ENCODE measurements around the gene NSRP1.
"Not testable (repeated sequence)": the region's sequence is repeated elsewhere in the genome, so short reads cannot be mapped to it uniquely, and the experiment has no call there.

Gene NSRP1

DNA sequence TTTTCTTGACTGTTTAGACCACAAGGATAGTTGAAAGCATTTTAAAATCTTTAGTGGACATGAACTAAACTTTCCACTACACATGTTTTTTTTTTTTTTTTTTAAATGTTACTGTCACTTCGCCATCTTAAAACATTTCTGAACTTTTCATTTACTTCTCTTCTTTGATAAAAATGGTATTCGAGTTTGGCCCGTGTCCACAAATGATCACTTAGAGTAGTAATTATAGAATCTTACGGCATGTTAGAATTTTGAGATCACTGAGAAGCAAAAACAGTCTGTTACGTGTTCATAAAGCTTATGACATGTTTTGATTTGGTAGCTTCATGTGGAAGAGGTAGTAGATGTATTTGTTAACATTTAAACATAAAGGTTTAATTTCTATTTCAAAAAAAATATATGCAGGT lies 1.1 kb downstream of the NSRP1 start:
- in situ Hi-C loops (cut with HindIII; ENCODE audit: low sequenced_read_pairs) = no loop called here

DNA sequence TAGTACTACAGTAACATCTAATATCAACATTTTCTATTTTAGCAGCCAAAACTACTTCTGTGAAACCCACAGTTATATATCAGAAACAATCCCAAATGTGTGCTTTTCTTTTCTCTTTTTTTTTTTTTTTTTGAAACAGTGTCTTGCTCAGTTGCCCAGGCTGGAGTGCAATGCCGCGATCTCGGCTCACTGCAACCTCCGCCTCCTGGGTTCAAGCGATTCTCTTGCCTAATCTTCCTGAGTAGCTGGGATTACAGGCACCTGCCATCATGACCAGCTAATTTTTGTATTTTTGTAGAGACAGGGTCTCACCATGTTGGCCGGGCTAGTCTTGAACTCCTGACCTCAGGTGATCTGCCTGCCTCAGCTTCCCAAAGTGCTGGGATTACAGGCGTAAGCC lies 2.0 kb downstream of the NSRP1 start:
- in situ Hi-C loops (cut with HindIII; ENCODE audit: low sequenced_read_pairs) = not testable (repeated sequence)

DNA sequence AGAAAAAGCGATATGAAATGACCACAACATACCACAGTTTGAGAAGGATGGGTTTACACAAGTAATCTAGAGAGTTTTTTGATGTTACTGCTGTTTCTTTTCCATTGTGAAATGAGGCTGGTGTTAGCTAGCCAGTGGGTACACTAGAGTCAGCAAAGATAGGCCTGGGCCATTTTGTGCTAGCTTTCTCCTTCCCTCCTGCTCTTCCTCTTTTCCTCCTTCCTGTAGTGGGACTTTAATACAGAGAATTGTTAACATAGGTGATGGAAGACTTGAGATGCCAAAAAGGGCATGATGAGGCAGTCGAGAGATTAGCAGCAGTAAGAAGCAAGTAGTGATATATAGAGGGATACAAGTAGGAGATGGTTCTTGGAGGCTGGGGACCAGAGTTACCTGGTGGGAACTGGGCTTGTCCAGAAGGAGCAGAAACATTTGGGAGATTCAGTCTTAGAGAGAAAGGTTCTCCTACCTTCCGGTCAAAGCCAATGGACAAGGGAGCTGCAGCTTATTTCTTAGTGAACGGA lies 7.7 kb downstream of the NSRP1 start:
- in situ Hi-C loops (cut with HindIII; ENCODE audit: low sequenced_read_pairs) = no loop called here

GRCh38 chr17:30130121-30130520 lies 13.5 kb downstream of the NSRP1 start:
- in situ Hi-C loops (cut with HindIII; ENCODE audit: low sequenced_read_pairs) = no loop called here

DNA sequence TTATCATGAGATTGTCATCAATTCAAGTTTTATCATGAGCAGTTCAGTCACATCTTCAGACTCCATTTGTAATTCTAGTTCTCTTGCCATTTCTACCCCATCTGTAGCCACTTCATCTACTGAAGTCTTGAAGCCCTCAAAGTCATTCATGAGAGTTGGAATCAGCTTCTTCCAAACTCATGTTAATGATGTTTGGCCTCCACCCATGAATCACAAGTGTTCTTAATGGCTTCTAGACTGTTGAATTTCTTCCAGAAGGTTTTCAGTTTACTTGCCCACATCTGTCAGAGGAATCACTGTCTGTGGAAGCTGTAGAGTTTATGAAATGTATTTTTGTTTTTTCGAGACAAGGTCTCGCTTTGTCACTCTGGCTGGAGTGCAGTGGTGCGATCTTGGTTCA lies 16.0 kb downstream of the NSRP1 start:
- in situ Hi-C loops (cut with HindIII; ENCODE audit: low sequenced_read_pairs) = no loop called here

GRCh38 chr17:30133197-30133596 lies 16.6 kb downstream of the NSRP1 start:
- in situ Hi-C loops (cut with HindIII; ENCODE audit: low sequenced_read_pairs) = no loop called here

DNA sequence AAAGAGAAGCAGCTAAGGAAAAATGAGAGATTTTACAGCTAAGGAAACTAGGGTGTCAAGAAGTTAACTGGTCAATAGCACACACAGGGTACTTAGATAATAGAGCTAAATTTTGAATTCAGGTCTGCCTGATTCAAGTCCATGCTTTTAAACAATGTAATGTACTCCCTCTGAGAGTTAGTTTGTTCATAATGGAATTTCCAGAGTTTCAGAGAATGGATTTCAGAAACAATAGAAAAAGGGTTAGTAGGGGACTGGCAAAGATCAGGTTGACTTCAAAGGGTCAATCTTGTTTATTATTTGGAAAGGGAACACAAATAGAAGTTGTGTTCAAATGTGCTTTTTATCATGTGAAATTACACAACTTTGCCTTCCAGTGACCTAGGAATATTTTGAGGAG lies 17.9 kb downstream of the NSRP1 start:
- in situ Hi-C loops (cut with HindIII; ENCODE audit: low sequenced_read_pairs) = no loop called here

DNA sequence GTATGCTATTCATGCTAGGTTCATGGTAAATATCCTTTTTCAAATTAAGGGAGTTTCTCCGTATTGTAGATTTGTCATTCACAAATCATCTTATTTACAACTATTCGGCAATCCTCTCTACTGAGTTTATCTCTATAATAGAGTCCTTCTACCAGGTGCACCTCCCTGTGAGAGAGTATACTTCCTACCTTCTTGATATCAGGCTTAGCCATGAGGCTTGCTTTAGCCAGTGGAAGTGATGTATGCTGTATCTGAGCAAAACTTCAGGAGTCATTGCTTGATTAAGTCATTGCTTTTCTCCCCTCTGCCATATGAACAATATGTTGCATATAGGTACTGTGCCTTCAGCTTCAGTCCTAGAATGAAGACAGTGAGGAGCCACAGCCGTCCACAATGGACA lies 20.5 kb downstream of the NSRP1 start:
- in situ Hi-C loops (cut with HindIII; ENCODE audit: low sequenced_read_pairs) = no loop called here

GRCh38 chr17:30147860-30148259 lies 31.2 kb downstream of the NSRP1 start:
- in situ Hi-C loops (cut with HindIII; ENCODE audit: low sequenced_read_pairs) = not testable (repeated sequence)

GRCh38 chr17:30148376-30148775 lies 31.8 kb downstream of the NSRP1 start:
- in situ Hi-C loops (cut with HindIII; ENCODE audit: low sequenced_read_pairs) = no loop called here

GRCh38 chr17:30151471-30151870 lies 34.9 kb downstream of the NSRP1 start:
- in situ Hi-C loops (cut with HindIII; ENCODE audit: low sequenced_read_pairs) = no loop called here

GRCh38 chr17:30153463-30153862 lies 36.8 kb downstream of the NSRP1 start:
- in situ Hi-C loops (cut with HindIII; ENCODE audit: low sequenced_read_pairs) = no loop called here

DNA sequence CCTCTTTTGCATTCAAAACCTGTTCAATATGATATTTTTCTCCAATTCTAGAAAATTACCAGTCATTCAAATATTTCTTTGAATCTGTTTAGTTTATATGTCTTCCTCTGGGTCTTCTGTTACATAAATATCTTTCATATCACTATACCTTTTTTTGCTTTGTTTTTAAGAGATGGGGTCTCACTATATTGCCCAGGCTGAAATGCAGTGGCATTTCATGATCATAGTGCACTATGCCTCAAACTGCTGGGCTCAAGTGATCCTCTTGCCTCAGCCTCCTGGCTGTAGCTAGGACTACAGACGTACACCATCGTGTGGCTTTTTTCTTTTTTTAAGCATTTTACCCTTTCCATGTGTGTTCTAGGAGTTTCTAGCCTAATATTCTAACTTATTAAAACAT lies 38.8 kb downstream of the NSRP1 start:
- in situ Hi-C loops (cut with HindIII; ENCODE audit: low sequenced_read_pairs) = no loop called here

- in situ Hi-C loops (cut with HindIII; ENCODE audit: low sequenced_read_pairs) = no loop called here
Observed at GRCh38 chr17:30158896-30159625, 42.4 kb downstream of the NSRP1 start.

DNA sequence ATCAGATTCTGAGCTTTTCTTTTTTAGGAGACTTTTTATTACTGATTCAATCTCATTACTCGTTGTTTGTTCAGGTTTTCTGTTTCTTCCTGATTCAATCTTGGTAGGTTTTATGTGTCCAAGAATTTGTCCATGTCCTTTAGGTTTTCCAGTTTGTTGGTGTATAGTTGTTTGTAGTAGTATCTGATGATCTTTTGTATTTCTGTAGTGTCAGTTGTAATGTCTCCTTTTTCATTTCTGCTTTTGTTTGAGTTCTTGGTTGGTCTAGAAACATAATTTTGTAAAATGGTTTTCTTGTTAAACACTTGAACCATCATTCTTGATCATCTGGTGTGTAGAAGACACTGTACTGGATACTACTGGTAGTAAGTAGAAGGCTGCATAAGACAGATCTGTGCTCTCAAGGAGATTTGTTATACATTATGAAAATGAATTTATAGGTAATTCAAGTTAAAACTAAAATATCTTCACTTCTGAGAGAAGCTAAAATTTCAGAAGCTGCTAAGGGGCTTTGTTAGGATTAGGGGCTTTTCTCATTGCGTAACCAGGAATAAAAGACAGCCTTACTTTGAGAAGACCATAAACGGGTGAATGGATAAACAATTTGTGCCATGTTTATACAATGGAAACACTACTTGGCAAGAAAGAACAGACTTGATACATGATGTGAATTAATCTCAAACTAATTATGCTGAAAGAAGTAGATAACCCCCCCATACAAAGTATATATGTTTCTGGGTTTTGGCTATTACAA lies 44.0 kb downstream of the NSRP1 start:
- in situ Hi-C loops (cut with HindIII; ENCODE audit: low sequenced_read_pairs) = no loop called here

DNA sequence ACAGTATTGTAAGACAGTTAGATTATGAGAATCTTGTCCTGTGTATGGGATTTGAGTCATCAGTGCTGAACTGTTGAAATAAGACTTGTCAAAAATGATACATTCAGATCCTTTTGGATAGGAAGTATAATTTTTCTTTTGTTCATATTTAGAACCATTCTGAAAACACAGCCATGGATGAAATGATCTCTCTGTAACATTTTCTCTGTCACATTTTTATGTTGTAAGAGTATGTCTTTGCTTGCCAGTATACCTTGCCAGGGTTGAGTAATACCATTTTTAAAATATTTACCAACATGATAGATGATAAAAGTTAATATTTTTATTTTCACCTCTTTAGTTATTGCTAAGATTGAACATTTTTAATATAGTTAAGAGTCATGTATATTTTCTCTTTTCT lies 45.0 kb downstream of the NSRP1 start:
- in situ Hi-C loops (cut with HindIII; ENCODE audit: low sequenced_read_pairs) = no loop called here

GRCh38 chr17:30164531-30164930 lies 47.9 kb downstream of the NSRP1 start:
- in situ Hi-C loops (cut with HindIII; ENCODE audit: low sequenced_read_pairs) = no loop called here

DNA sequence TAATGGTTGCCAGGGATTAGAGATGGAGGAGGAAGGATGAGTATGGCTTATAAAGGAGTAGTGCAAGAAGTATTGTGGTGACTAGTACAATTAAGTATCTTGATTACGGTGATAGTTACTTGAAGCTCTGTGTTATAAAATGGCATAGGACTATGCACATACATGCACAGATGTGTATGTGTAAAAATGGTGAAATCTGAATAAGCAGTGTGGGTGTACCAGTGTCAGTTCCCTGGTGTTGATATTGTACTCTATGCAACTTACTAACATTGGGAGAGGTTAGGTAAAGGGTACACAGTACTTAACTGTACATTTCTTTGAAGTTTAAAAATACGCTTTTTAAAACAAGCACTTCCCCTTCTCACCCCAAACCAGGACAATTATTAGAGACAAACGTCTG lies 48.5 kb downstream of the NSRP1 start:
- in situ Hi-C loops (cut with HindIII; ENCODE audit: low sequenced_read_pairs) = no loop called here

GRCh38 chr17:30165960-30166359 lies 49.3 kb downstream of the NSRP1 start:
- in situ Hi-C loops (cut with HindIII; ENCODE audit: low sequenced_read_pairs) = no loop called here

DNA sequence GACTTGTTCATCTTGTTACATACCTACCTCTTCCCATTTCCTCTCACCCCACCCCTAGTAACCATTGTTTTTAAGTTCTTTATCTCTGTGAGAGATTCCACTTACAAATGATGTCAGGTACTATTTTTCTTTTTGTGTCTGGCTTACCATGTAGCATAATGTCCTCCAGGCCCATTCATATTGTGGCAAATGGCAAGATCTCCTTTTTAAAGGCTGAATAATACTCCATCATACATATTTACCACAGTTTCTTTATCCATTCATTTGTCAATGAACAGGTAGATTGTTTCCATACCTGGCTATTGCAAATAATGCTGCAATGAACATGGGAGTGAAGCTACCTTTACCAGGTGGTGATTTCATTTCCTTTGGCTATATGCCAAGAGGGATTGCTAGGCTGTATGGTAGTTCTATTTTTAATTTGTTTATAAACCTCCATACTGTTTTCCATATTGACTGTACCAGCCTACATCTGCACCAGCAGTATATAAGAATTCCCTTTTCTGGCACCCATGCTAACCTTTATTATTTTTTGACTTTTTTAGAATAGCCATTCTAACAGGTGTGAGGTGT lies 53.9 kb downstream of the NSRP1 start:
- in situ Hi-C loops (cut with HindIII; ENCODE audit: low sequenced_read_pairs) = no loop called here

DNA sequence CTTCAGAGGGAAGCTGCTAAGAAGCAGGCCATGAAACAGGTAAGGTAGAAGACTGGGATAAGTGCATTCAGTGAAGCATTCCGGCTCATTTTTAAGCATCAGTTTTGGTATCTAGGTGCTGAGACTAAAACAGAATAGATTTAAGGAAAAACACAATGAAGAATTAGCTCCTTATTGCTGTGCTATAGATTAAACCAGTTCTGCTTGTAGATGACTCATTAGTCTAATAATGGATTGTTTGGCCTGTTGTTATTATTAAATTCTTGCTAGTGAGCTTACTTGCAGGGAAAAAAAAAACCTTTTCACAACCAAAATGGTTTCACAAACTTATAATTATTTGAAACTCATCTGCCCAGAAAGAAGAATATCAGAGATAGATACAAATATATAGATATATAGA lies 55.9 kb downstream of the NSRP1 start:
- in situ Hi-C loops (cut with HindIII; ENCODE audit: low sequenced_read_pairs) = no loop called here

DNA sequence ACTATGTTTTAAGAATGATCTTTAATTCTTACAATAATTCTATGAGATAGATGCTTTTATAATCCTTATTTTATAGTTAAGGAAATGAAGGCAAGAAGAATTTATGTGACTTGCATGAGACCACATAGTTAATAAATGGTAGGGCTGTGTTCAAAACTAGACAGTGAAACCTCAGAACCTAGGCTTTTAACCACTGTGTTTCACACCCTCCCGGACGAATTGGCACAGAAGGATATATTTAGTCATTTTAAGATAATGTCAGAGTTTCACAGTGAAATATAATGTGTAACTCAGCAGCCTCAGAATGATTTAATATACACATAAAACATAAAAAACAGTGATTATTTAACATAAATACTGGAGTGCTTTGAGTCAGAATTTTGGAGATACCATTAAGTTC lies 57.0 kb downstream of the NSRP1 start:
- in situ Hi-C loops (cut with HindIII; ENCODE audit: low sequenced_read_pairs) = no loop called here

Data from DLD1 (cell line).